Activated naive CD4-positive, alpha-beta T cell treated with anti-CD3 and anti-CD28 coated beads, Interleukin-2, amount 10 ng/mL, durations not matched to agents 7 days and 5 days (primary cell): ENCODE results near the gene KRTAP10-8.
"Not testable (repeated sequence)": the region's sequence is repeated elsewhere in the genome, so short reads cannot be mapped to it uniquely, and the experiment has no call there.

Source experiments
- CTCF ChIA-PET: fragments of 350-600 bp; sonication (Branson Sonifier 250); formaldehyde crosslinking; loops from one replicate; lab custom pipeline; 2021; ENCODE audit warnings: antibody characterized with exemption; lab: Charles Lee
- DNase-seq: peaks from one replicate; pipeline ENCODE4 v3.0.0-alpha.2; 2020
- H3K27ac Mint-ChIP-seq: one replicate; pipeline ENCODE4 v1.8.0; 2021; ENCODE audit warnings: mild to moderate bottlenecking, moderate library complexity, mixed read lengths
- H3K27me3 Mint-ChIP-seq: one replicate; pipeline ENCODE4 v1.8.0; 2021; ENCODE audit warnings: mild to moderate bottlenecking, mixed read lengths
- H3K36me3 Mint-ChIP-seq: one replicate; pipeline ENCODE4 v1.8.0; 2021; ENCODE audit warnings: mixed read lengths
- H3K4me1 Mint-ChIP-seq: one replicate; pipeline ENCODE4 v1.8.0; 2021; ENCODE audit warnings: mixed read lengths
- H3K4me3 Mint-ChIP-seq: one replicate; pipeline ENCODE4 v1.8.0; 2021; ENCODE audit warnings: mild to moderate bottlenecking, moderate library complexity, mixed read lengths
- H3K9me3 Mint-ChIP-seq: one replicate; pipeline ENCODE4 v1.8.0; 2021; ENCODE audit warnings: mixed read lengths

KRTAP10-8 gene

GRCh38 chr21:44612029-44612486 is at the start of gene KRTAP10-8:
TSS of gene KRTAP10-8 (plus strand) at chr21:44612079. CDS start at chr21:44612101, 22 bp downstream.
- H3K27me3 Mint-ChIP-seq = peaks cover 18% of the 10 kb centered on the region
- DNase-seq = no peak
- peaks cover 9% of the 10 kb centered on the region for H3K36me3 Mint-ChIP-seq
- no peak within 1 kb of the TSS for H3K4me3 Mint-ChIP-seq
- no peak within 1 kb of the TSS for H3K27ac Mint-ChIP-seq
- CTCF ChIA-PET = interaction anchor here (0.8 kb wide), 1 partner anchor 128 kb away, joined by 3 read pairs; no protein-coding TSS in a partner anchor
- H3K4me1 Mint-ChIP-seq = peaks cover 11% of the 10 kb centered on the region
- peaks cover 38% of the 10 kb centered on the region for H3K9me3 Mint-ChIP-seq

GRCh38 chr21:44564099-44564498 is 47.8 kb upstream of the KRTAP10-8 start:
- DNase-seq = no peak
- H3K27me3 Mint-ChIP-seq = peaks cover 20% of the 10 kb centered on the region
- no peak overlapping the region for H3K4me3 Mint-ChIP-seq
- peaks cover 20% of the 10 kb centered on the region for H3K9me3 Mint-ChIP-seq
- CTCF ChIA-PET = no interaction called here
- peaks cover 13% of the 10 kb centered on the region for H3K36me3 Mint-ChIP-seq
- no peak overlapping the region for H3K27ac Mint-ChIP-seq
- H3K4me1 Mint-ChIP-seq = peaks cover 14% of the 10 kb centered on the region

GRCh38 chr21:44564886-44565598 is 46.8 kb upstream of the KRTAP10-8 start:
- Mint-ChIP-seq H3K9me3 (peaks cover 18% of the 10 kb centered on the region), H3K4me3 (no peak overlapping the region), H3K4me1 (peaks cover 14% of the 10 kb centered on the region), H3K36me3 (peaks cover 14% of the 10 kb centered on the region), H3K27ac (peak overlapping the region; percentile 88), H3K27me3 (peaks cover 13% of the 10 kb centered on the region)
- CTCF ChIA-PET = no interaction called here
- no peak for DNase-seq

- no peak overlapping the region for H3K27ac Mint-ChIP-seq
- H3K36me3 Mint-ChIP-seq = peaks cover 11% of the 10 kb centered on the region
- no peak overlapping the region for H3K4me3 Mint-ChIP-seq
- CTCF ChIA-PET = no interaction called here
- H3K27me3 Mint-ChIP-seq = peaks cover 13% of the 10 kb centered on the region
- H3K9me3 Mint-ChIP-seq = peaks cover 12% of the 10 kb centered on the region
- H3K4me1 Mint-ChIP-seq = peaks cover 14% of the 10 kb centered on the region
- no peak for DNase-seq
Observed at GRCh38 chr21:44566403-44566802, 45.5 kb upstream of the KRTAP10-8 start.

GRCh38 chr21:44567481-44568171 is 44.3 kb upstream of the KRTAP10-8 start:
- peaks cover 3% of the 10 kb centered on the region for H3K36me3 Mint-ChIP-seq
- H3K27ac Mint-ChIP-seq = no peak overlapping the region
- H3K27me3 Mint-ChIP-seq = peaks cover 20% of the 10 kb centered on the region
- H3K4me3 Mint-ChIP-seq = no peak overlapping the region
- H3K4me1 Mint-ChIP-seq = peaks cover 14% of the 10 kb centered on the region
- CTCF ChIA-PET = no interaction called here
- H3K9me3 Mint-ChIP-seq = peaks cover 3% of the 10 kb centered on the region
- DNase-seq = no peak

GRCh38 chr21:44568261-44568660 is 43.6 kb upstream of the KRTAP10-8 start:
- Mint-ChIP-seq H3K4me1 (peaks cover 14% of the 10 kb centered on the region), H3K27me3 (peaks cover 25% of the 10 kb centered on the region), H3K4me3 (no peak overlapping the region), H3K36me3 (peaks cover 2% of the 10 kb centered on the region), H3K27ac (no peak overlapping the region), H3K9me3 (peaks cover 1% of the 10 kb centered on the region)
- no peak for DNase-seq
- CTCF ChIA-PET = no interaction called here

GRCh38 chr21:44568667-44569556 is 43.0 kb upstream of the KRTAP10-8 start:
- H3K9me3 Mint-ChIP-seq = no peaks in the 10 kb centered on the region
- DNase-seq = no peak
- H3K27me3 Mint-ChIP-seq = peaks cover 31% of the 10 kb centered on the region
- peaks cover 14% of the 10 kb centered on the region for H3K4me1 Mint-ChIP-seq
- peaks cover 1% of the 10 kb centered on the region for H3K36me3 Mint-ChIP-seq
- CTCF ChIA-PET = no interaction called here
- no peak overlapping the region for H3K4me3 Mint-ChIP-seq
- H3K27ac Mint-ChIP-seq = peak overlapping the region; percentile 58

- peaks cover 6% of the 10 kb centered on the region for H3K4me1 Mint-ChIP-seq
- peaks cover 42% of the 10 kb centered on the region for H3K27me3 Mint-ChIP-seq
- CTCF ChIA-PET = no interaction called here
- no peak for DNase-seq
- H3K27ac Mint-ChIP-seq = no peak overlapping the region
- no peaks in the 10 kb centered on the region for H3K9me3 Mint-ChIP-seq
- peaks cover 1% of the 10 kb centered on the region for H3K36me3 Mint-ChIP-seq
- no peak overlapping the region for H3K4me3 Mint-ChIP-seq
Observed at GRCh38 chr21:44569861-44570517, 41.9 kb upstream of the KRTAP10-8 start.

- Mint-ChIP-seq H3K9me3 (peaks cover 3% of the 10 kb centered on the region), H3K36me3 (peaks cover 1% of the 10 kb centered on the region), H3K27ac (no peak overlapping the region), H3K4me1 (no peaks in the 10 kb centered on the region), H3K4me3 (no peak overlapping the region), H3K27me3 (peaks cover 44% of the 10 kb centered on the region)
- no peak for DNase-seq
- CTCF ChIA-PET = no interaction called here
Observed at GRCh38 chr21:44571296-44571695, 40.6 kb upstream of the KRTAP10-8 start.

- DNase-seq = no peak
- Mint-ChIP-seq H3K36me3 (peaks cover 3% of the 10 kb centered on the region), H3K9me3 (peaks cover 10% of the 10 kb centered on the region), H3K27me3 (peaks cover 44% of the 10 kb centered on the region), H3K27ac (no peak overlapping the region), H3K4me3 (no peak overlapping the region), H3K4me1 (no peaks in the 10 kb centered on the region)
- CTCF ChIA-PET = no interaction called here
Observed at GRCh38 chr21:44571844-44572782, 39.8 kb upstream of the KRTAP10-8 start.

- peaks cover 38% of the 10 kb centered on the region for H3K27me3 Mint-ChIP-seq
- CTCF ChIA-PET = no interaction called here
- peaks cover 8% of the 10 kb centered on the region for H3K36me3 Mint-ChIP-seq
Observed at GRCh38 chr21:44572959-44573583, 38.8 kb upstream of the KRTAP10-8 start.

GRCh38 chr21:44573630-44574456 is 38.0 kb upstream of the KRTAP10-8 start, which contains the start of gene KRTAP10-4:
TSS of gene KRTAP10-4 (plus strand) at chr21:44573729. CDS start at chr21:44573759, 30 bp downstream.
- not testable (repeated sequence) for H3K4me1 Mint-ChIP-seq, H3K36me3 Mint-ChIP-seq, H3K27ac Mint-ChIP-seq, DNase-seq, H3K4me3 Mint-ChIP-seq
- Mint-ChIP-seq H3K27me3 (peaks cover 34% of the 10 kb centered on the region), H3K9me3 (peaks cover 23% of the 10 kb centered on the region)
- CTCF ChIA-PET = interaction anchor here (0.7 to 1.0 kb wide), 2 partner anchors 38 to 158 kb away, joined by 3 read pairs; no protein-coding TSS in a partner anchor

More at GRCh38 chr21:44572959-44573583, 38.8 kb upstream of the KRTAP10-8 start:
- Mint-ChIP-seq H3K4me1 (no peaks in the 10 kb centered on the region), H3K27ac (no peak overlapping the region), H3K9me3 (peaks cover 20% of the 10 kb centered on the region), H3K4me3 (no peak overlapping the region)
- DNase-seq = no peak
